ENCODE results near the gene MINDY4.

The MINDY4 gene

GRCh38 chr7:30920584-30921539 lies 149.6 kb downstream of the MINDY4 start:
- DNase-seq = no peak

DNA sequence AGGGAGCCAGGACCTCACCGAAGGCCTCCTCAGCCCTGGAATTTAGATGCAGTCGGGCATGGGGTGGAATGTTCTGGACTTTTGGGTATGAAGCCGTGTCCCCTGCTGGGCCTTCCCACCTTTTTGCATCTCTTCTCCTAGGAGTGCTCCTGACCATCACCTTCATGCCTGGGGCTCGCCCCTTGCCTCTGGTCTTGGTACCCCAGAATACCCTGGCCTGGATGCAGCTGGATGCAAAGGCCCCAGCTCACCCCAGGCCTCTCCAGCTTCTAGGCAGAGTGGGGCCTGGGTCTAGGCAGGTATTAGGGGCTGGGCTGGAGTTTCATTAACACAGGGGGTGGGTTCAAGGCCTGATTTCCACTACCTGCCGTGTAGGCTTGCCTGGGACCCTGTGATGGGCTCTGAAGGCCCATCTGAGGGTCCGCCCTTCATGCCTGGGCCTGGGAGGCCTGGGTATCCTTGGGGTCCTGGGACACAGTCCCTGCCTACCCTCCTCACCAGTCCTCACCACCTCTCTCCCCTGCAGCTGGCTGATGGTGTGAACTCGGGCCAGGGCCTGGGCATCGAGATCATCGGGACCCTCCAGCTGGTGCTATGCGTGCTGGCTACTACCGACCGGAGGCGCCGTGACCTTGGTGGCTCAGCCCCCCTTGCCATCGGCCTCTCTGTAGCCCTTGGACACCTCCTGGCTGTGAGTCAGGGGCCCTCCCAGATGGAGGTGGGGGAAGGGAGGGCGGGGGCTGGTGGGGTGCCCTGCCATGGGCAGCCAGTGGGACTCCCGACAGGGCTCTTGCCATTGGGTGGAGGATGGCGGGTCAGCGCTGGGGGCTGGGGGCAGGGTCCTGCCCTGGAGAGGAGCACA lies 150.6 kb downstream of the MINDY4 start:
- no peak for DNase-seq

DNA sequence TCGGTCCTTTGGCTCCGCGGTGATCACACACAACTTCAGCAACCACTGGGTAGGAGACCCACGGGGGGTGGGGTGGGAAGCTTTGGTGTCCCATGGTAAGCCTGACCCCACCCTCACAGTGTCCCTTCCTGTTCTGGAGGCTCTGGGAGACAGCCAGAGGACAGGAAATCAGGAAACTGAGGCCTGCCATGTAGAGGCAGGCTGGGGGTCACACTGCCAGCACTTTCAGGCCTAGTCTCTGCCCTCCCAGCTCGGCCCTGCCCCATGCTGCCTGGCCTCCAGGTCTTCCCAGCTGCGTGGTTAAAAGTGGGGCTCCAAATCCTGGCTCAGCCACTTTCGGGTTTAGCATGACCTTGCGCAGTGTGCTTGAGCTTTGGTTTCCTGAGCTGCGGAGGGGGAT lies 151.4 kb downstream of the MINDY4 start:
- no peak for DNase-seq

DNA sequence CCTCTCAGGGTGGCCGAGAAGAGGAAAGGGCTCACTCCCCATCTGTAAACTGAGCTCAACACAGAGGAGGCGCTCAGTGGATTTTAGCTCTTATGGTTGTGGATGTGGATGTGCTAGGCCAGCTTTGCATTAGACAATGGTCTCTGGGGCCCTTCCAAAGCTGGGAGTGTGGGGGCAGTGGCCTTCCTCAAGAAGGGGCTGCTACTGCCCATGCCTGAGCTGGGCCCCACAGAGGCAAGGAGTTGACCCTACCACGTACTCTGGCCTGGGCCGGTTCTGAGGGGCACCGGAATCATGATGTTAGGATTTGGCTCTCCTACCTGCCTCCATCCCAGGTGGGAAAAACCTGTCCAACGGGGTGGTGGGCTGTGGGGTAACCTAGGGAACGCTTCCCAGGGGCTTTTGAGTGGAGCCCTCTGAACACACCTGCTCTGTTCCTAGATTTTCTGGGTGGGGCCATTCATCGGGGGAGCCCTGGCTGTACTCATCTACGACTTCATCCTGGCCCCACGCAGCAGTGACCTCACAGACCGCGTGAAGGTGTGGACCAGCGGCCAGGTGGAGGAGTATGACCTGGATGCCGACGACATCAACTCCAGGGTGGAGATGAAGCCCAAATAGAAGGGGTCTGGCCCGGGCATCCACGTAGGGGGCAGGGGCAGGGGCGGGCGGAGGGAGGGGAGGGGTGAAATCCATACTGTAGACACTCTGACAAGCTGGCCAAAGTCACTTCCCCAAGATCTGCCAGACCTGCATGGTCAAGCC lies 152.0 kb downstream of the MINDY4 start:
- no peak for DNase-seq

DNA sequence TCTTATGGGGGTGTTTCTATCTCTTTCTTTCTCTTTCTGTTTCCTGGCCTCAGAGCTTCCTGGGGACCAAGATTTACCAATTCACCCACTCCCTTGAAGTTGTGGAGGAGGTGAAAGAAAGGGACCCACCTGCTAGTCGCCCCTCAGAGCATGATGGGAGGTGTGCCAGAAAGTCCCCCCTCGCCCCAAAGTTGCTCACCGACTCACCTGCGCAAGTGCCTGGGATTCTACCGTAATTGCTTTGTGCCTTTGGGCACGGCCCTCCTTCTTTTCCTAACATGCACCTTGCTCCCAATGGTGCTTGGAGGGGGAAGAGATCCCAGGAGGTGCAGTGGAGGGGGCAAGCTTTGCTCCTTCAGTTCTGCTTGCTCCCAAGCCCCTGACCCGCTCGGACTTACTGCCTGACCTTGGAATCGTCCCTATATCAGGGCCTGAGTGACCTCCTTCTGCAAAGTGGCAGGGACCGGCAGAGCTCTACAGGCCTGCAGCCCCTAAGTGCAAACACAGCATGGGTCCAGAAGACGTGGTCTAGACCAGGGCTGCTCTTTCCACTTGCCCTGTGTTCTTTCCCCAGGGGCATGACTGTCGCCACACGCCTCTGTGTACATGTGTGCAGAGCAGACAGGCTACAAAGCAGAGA lies 152.7 kb downstream of the MINDY4 start:
- DNase-seq = no peak

DNA sequence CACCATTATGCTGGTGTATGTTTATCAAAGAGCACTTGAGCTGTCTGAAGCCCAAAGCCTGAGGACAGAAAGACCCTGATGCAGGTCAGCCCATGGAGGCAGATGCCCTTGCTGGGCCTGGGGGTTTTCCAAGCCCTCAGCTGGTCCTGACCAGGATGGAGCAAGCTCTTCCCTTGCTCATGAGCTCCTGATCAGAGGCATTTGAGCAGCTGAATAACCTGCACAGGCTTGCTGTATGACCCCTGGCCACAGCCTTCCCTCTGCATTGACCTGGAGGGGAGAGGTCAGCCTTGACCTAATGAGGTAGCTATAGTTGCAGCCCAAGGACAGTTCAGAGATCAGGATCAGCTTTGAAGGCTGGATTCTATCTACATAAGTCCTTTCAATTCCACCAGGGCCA lies 153.4 kb downstream of the MINDY4 start:
- DNase-seq = no peak

GRCh38 chr7:30925117-30925516 lies 153.9 kb downstream of the MINDY4 start:
- DNase-seq = no peak

- DNase-seq = no peak
Measured at GRCh38 chr7:30925913-30926312, 154.7 kb downstream of the MINDY4 start.

DNA sequence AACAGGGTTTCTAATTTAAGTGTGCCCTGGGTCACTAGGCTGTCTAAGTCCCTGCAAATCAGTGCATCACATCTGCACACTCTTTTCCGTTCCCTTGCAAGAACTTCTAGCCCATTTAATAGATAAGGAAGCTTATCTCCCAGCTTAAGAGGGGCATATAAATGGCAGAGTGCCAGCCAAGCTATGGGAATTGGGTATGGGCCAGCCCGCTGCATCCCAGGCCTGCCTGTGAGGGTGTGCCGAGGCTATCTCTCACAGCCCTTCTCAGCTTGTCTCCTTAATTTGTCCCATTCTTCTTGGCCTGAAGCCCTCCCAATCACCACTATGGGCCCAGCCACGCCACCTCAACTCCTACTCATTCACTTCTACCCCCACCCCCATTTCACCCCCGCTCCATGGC lies 155.1 kb downstream of the MINDY4 start:
- no peak for DNase-seq

GRCh38 chr7:30927040-30927439 lies 155.8 kb downstream of the MINDY4 start:
- DNase-seq = no peak

GRCh38 chr7:30927559-30927958 lies 156.3 kb downstream of the MINDY4 start:
- no peak for DNase-seq

GRCh38 chr7:30928254-30928872 lies 157.1 kb downstream of the MINDY4 start:
- DNase-seq = no peak

- no peak for DNase-seq
Measured at GRCh38 chr7:30929686-30930085, 158.5 kb downstream of the MINDY4 start.

- no peak for DNase-seq
Measured at GRCh38 chr7:30930621-30931020, 159.4 kb downstream of the MINDY4 start.

- no peak for DNase-seq
Measured at GRCh38 chr7:30931161-30931928, 160.1 kb downstream of the MINDY4 start.

DNA sequence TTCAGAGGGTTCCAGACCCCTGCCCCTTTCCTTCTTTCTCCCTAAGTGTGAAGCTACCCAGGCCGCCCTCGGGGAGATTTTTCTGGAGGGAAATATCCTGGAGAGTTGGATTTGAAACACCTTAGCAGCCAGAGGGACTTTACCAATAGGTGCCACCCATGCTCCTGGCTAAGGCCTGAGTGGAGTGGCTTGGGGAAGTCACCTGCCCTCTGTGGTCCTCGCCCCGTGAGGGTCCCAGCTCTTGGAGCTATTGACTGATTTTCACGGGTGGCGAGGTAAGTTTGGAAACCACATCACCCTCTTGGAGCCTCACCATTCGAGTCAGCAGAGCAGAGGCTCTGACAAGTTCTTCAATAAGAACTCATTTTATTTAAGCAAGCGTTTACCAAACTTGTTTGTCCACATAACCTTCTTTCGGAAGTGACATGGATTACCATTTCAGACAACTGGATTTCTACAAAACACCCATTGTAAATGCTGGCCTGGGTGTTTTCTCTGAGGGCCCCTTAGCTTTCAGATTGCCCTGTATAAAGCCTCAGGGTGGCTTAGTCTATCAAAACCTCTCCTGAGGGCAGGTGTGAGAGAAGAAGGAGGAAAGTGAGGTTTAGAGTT lies 160.8 kb downstream of the MINDY4 start:
- DNase-seq = no peak

DNA sequence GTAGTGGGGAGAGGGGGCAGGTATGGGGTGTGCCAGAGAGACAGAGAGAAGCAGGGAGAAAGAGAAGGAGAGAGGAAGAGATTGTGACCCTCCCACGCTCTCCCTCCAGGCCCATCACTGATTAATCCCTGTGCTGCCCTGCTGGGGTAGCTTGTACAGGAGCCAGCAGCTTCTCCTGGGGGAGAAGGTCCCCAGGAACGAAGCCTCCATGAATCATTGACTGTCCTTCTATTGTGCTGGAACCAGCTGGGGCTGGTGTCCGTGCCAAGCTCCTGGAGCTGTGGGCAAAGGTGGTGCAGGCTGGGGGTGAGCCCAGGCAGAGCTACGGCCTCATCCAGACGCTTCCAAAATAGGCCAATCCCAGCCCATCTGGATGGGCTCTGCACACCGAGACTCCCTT lies 161.3 kb downstream of the MINDY4 start:
- DNase-seq = no peak

DNA sequence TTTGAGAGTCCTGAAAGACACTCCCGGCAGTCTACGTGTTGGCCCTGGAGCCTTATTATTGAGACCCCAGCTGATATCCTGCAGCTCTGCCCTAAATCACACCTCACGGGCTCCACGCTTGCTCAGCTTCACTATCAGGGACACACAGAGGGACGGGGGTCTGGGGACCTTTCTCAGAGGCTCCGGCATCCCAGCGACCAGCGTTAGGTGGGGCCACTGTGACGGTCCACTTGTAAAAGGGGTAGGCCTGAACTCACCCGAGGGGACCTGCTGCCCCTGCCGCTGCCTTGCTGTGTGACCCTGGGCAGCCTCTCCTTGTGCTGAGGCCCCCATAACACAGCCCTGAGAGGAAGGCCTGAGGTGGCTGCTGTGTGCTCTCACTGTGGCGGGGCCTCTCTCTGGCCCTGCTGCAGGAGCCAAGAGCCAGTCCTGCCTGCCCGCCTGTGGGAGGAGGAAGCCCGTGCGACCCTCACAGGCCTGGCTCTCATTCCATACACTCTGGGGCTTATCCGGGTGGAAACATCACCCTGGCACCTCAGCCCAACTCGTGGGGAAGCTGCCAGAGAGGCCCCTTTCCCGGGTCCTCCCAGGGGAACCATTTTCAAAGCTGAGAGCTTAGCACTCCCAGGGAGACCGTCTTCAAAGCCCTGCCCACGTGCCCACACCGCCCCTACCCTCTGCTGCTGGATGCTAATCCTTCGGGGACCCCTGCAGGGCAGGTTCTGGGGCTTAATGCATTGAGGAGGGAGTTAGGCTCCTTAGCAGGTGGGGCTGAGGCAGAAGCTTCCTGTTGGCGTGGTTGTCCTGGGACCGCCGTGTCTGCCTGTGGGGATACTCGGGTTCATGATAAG lies 162.1 kb downstream of the MINDY4 start:
- DNase-seq = no peak

GRCh38 chr7:30934225-30934624 lies 163.0 kb downstream of the MINDY4 start:
- no peak for DNase-seq

Measured in NCI-H748 treated with DMSO at 0.1 percent for 48 hours (cell line).